Tibial artery (tissue), 4 donors: ENCODE measurements around the gene SOX10.

Experiments
- DNase-seq, 2 donors: peaks; one replicate each; pipeline ENCODE4 v3.0.0-alpha.2; 2019
- H3K27ac ChIP-seq, 2 donors: fragments of 200-600 bp; sonication (generic) in 1 of 2; 1 replicate in 1 of 2; 2 replicates in 1 of 2; pipeline ENCODE4 v1.5.1; 2018 to 2019; ENCODE audit warnings: mild to moderate bottlenecking in 1 of 2
- H3K27me3 ChIP-seq, 2 donors: fragments of 200-600 bp; sonication (generic) in 1 of 2; one replicate each; pipeline versions ENCODE4 v1.5.1 to v1.6.0; 2016 to 2019
- H3K36me3 ChIP-seq, 3 donors: fragments of 200-600 bp; sonication (generic) in 2 of 3; one replicate each; pipeline ENCODE4 v1.5.1; 2016 to 2019; ENCODE audit warnings: mild to moderate bottlenecking in 2 of 3
- H3K4me1 ChIP-seq, 4 donors: fragments of 200-600 bp; sonication (generic) in 2 of 4; 1 replicate in 3 of 4; 2 replicates in 1 of 4; pipeline ENCODE4 v1.5.1; 2016 to 2019
- H3K4me3 ChIP-seq, 2 donors: fragments of 200-600 bp; sonication (generic) in 1 of 2; 1 replicate in 1 of 2; 2 replicates in 1 of 2; pipeline ENCODE4 v1.5.1; 2018 to 2019; ENCODE audit warnings: mild to moderate bottlenecking in 2 of 2
- H3K9me3 ChIP-seq, 3 donors: fragments of 200-600 bp; sonication (generic) in 1 of 3; one replicate each; pipeline ENCODE4 v1.5.1; 2016 to 2019
- CTCF ChIP-seq, 2 experiments: fragments of 200-600 bp in 1 of 2; fragments of 450-650 bp in 1 of 2; IDR thresholded peaks; one replicate each; pipeline ENCODE4 v1.5.1; 2017 to 2019; ENCODE audit warnings: antibody characterized with exemption in 2 of 2, mild to moderate bottlenecking in 1 of 2, moderate library complexity in 1 of 2
- intact Hi-C: fragments of 100-400 bp; cut with DNase I; formaldehyde crosslinking; loops from one replicate; pipeline ENCODE4 v1.15.0; 2023; ENCODE audit warnings: low total_unique reads

SOX10 gene

DNA sequence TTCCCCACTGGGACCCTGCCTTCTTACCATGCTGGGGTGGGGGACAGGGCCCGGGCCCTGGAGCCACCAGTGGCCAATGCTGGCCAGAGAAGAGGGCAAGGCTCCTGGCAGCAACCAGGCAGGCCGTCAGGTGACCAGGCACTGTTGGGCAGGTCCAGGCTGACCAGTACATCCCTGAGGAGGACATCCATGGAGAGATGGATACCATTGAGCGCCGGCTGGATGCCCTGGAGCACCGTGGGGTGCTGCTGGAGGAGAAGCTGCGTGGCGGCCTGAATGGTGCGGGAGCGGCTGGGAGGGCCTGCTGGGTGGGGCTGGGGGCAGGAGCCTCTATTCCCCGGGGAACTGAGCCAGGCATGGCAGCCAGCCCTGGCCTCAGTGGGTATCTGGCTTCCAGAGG, 52.0 kb downstream of the SOX10 start:
- intact Hi-C loops: loop anchor here (2.0 to 5.0 kb wide), 3 partner anchors 26 to 115 kb away; partner anchors contain the start of gene MICALL1
- DNase-seq: no peak
- Histone ChIP-seq H3K36me3 (peaks cover 32 to 75% (median 57%) of the 10 kb centered on the region in 3 donors), H3K27me3 (no peaks in the 10 kb centered on the region), H3K4me3 (no peak overlapping the region), H3K9me3 (no peaks in the 10 kb centered on the region), H3K4me1 (peaks cover 5 to 32% (median 24%) of the 10 kb centered on the region in 4 donors), H3K27ac (peak overlapping the region in 1 of 2 donors; percentile 81)
- TF ChIP-seq CTCF (IDR thresholded peaks at IDR 0.05): no peak

GRCh38 chr22:37931893-37932389, 52.4 kb downstream of the SOX10 start:
- DNase-seq: no peak
- Histone ChIP-seq H3K27ac (peak overlapping the region in 1 of 2 donors; percentile 81), H3K36me3 (peaks cover 31 to 75% (median 57%) of the 10 kb centered on the region in 3 donors), H3K4me3 (no peak overlapping the region), H3K27me3 (no peaks in the 10 kb centered on the region), H3K9me3 (no peaks in the 10 kb centered on the region), H3K4me1 (peaks cover 5 to 32% (median 24%) of the 10 kb centered on the region in 4 donors)
- no peak for TF ChIP-seq CTCF (IDR thresholded peaks at IDR 0.05)
- intact Hi-C loops: loop anchor here (2.0 to 5.0 kb wide), 3 partner anchors 25 to 115 kb away; partner anchors contain the start of gene MICALL1

- H3K27ac ChIP-seq: peak overlapping the region; percentile 17 to 81
- intact Hi-C loops: loop anchor here (5.0 kb wide), 2 partner anchors 44 to 114 kb away; no protein-coding TSS in a partner anchor
- H3K36me3 ChIP-seq: peaks cover 31 to 75% (median 57%) of the 10 kb centered on the region in 3 donors
- H3K27me3 ChIP-seq: no peaks in the 10 kb centered on the region
- peaks cover 5 to 32% (median 24%) of the 10 kb centered on the region in 4 donors for H3K4me1 ChIP-seq
- no peak for DNase-seq
- no peak overlapping the region for H3K4me3 ChIP-seq
- TF ChIP-seq CTCF (IDR thresholded peaks at IDR 0.05): no peak
- H3K9me3 ChIP-seq: no peaks in the 10 kb centered on the region
Measured at GRCh38 chr22:37930952-37931440, 53.4 kb downstream of the SOX10 start.

- Histone ChIP-seq H3K27me3 (no peaks in the 10 kb centered on the region), H3K9me3 (no peaks in the 10 kb centered on the region), H3K27ac (peak overlapping the region; percentile 17 to 81), H3K36me3 (peaks cover 36 to 77% (median 62%) of the 10 kb centered on the region in 3 donors), H3K4me3 (no peak overlapping the region), H3K4me1 (peaks cover 5 to 32% (median 24%) of the 10 kb centered on the region in 4 donors)
- intact Hi-C loops: loop anchor here (5.0 kb wide), 2 partner anchors 43 to 113 kb away; no protein-coding TSS in a partner anchor
- TF ChIP-seq CTCF (IDR thresholded peaks at IDR 0.05): peak in 1 of 2 experiments; percentile 38
- DNase-seq: no peak
Measured at GRCh38 chr22:37930270-37930951, 53.9 kb downstream of the SOX10 start.

GRCh38 chr22:37929390-37929789, 55.0 kb downstream of the SOX10 start:
- peaks cover 41 to 87% (median 72%) of the 10 kb centered on the region in 3 donors for H3K36me3 ChIP-seq

More at GRCh38 chr22:37929390-37929789, 55.0 kb downstream of the SOX10 start:
- Histone ChIP-seq H3K4me3 (no peak overlapping the region), H3K4me1 (peaks cover 5 to 26% (median 22%) of the 10 kb centered on the region in 4 donors), H3K27me3 (no peaks in the 10 kb centered on the region), H3K9me3 (no peaks in the 10 kb centered on the region), H3K27ac (no peak overlapping the region)
- intact Hi-C loops: no loop called here
- TF ChIP-seq CTCF (IDR thresholded peaks at IDR 0.05): no peak
- DNase-seq: no peak
